A204.1 (cell line): ENCODE data around the gene DNTTIP2.
A peak's percentile ranks its signal among the peaks of the same experiment; 100 is the strongest.
"Not testable (repeated sequence)": the region's sequence is repeated elsewhere in the genome, so short reads cannot be mapped to it uniquely, and the experiment has no call there.

Experiments
- FAIRE-seq: peaks from 2 replicates; lab custom pipeline; 2012; peaks lifted over from hg19 to GRCh38; lab: Jason Lieb, UNC

Gene DNTTIP2

GRCh38 chr1:93874025-93874651 lies 4.9 kb downstream of the DNTTIP2 start:
- no peak for FAIRE-seq

GRCh38 chr1:93871366-93871765 lies 7.6 kb downstream of the DNTTIP2 start:
- FAIRE-seq: no peak

- FAIRE-seq: no peak
Measured at GRCh38 chr1:93869653-93870052, 9.4 kb downstream of the DNTTIP2 start.

GRCh38 chr1:93868492-93868891 lies 10.5 kb downstream of the DNTTIP2 start:
- FAIRE-seq: not testable (repeated sequence)

GRCh38 chr1:93865253-93865652 lies 13.8 kb downstream of the DNTTIP2 start:
- no peak for FAIRE-seq

- FAIRE-seq: no peak
Measured at GRCh38 chr1:93864175-93864574, 14.8 kb downstream of the DNTTIP2 start.

- FAIRE-seq: not testable (repeated sequence)
Measured at GRCh38 chr1:93857653-93858052, 21.4 kb downstream of the DNTTIP2 start.

- not testable (repeated sequence) for FAIRE-seq
Measured at GRCh38 chr1:93855983-93856382, 23.0 kb downstream of the DNTTIP2 start.

- no peak for FAIRE-seq
Measured at GRCh38 chr1:93853940-93854339, 25.1 kb downstream of the DNTTIP2 start.

- no peak for FAIRE-seq
Measured at GRCh38 chr1:93851878-93852277, 27.1 kb downstream of the DNTTIP2 start.

- no peak for FAIRE-seq
Measured at GRCh38 chr1:93851327-93851712, 27.7 kb downstream of the DNTTIP2 start.

GRCh38 chr1:93850687-93851326 lies 28.2 kb downstream of the DNTTIP2 start:
- peak; percentile 35 for FAIRE-seq

GRCh38 chr1:93848350-93848883 lies 30.6 kb downstream of the DNTTIP2 start:
- peak; percentile 25 for FAIRE-seq

- no peak for FAIRE-seq
Measured at GRCh38 chr1:93847811-93848288, 31.2 kb downstream of the DNTTIP2 start.

- no peak for FAIRE-seq
Measured at GRCh38 chr1:93846992-93847810, 31.8 kb downstream of the DNTTIP2 start.

- FAIRE-seq: no peak
Measured at GRCh38 chr1:93846206-93846991, 32.6 kb downstream of the DNTTIP2 start.

- FAIRE-seq: no peak
Measured at GRCh38 chr1:93845538-93846205, 33.3 kb downstream of the DNTTIP2 start.

GRCh38 chr1:93844262-93845045 lies 34.6 kb downstream of the DNTTIP2 start:
- FAIRE-seq: peak; percentile 86

- FAIRE-seq: no peak
Measured at GRCh38 chr1:93842750-93843500, 36.1 kb downstream of the DNTTIP2 start.

GRCh38 chr1:93841771-93842170 lies 37.2 kb downstream of the DNTTIP2 start:
- FAIRE-seq: no peak
